Mesendoderm (in vitro differentiated cells): ENCODE measurements around the gene NLRP14.

ENCODE experiments used
- DNase-seq: peaks from one replicate; pipeline ENCODE4 v3.0.0; 2013
- H2AK5ac ChIP-seq: 2 replicates; pipeline ENCODE4 v1.6.1; 2013; ENCODE audit warnings: low read length, inconsistent platforms
- H2BK120ac ChIP-seq: 2 replicates; pipeline ENCODE4 v1.6.1; 2013; ENCODE audit warnings: low read depth, mild to moderate bottlenecking, low read length, moderate library complexity, mixed read lengths
- H2BK15ac ChIP-seq: replicated peaks from 2 replicates; pipeline ENCODE4 v1.6.1; 2013; ENCODE audit warnings: low read depth, mild to moderate bottlenecking, moderate library complexity
- H2BK5ac ChIP-seq: 2 replicates; pipeline ENCODE4 v1.6.1; 2013; ENCODE audit warnings: low read length, inconsistent platforms
- H3K18ac ChIP-seq: 2 replicates; pipeline ENCODE4 v1.6.1; 2013; ENCODE audit warnings: mild to moderate bottlenecking, low read length, mixed read lengths
- H3K23ac ChIP-seq: one replicate; pipeline ENCODE4 v1.6.1; 2013; ENCODE audit warnings: low read length
- H3K27ac ChIP-seq: 2 replicates; pipeline ENCODE4 v1.5.1; 2013; ENCODE audit warnings: low read depth, mild to moderate bottlenecking, inconsistent platforms, low read length, moderate library complexity
- H3K27me3 ChIP-seq: 2 replicates; pipeline ENCODE4 v1.6.1; 2013; ENCODE audit warnings: low read length, control low read depth, mild to moderate bottlenecking, inconsistent platforms; ENCODE audit not compliant: insufficient read depth, poor library complexity
- H3K36me3 ChIP-seq: 2 replicates; pipeline ENCODE4 v1.6.1; 2013; ENCODE audit warnings: low read length, inconsistent platforms; ENCODE audit not compliant: control insufficient read depth, insufficient read depth
- H3K4ac ChIP-seq: one replicate; pipeline ENCODE4 v1.6.1; 2013; ENCODE audit warnings: low read depth, mild to moderate bottlenecking, low read length, moderate library complexity
- H3K4me1 ChIP-seq: 2 replicates; pipeline ENCODE4 v1.6.1; 2013; ENCODE audit warnings: low read depth, low read length, inconsistent platforms; ENCODE audit not compliant: control insufficient read depth
- H3K4me2 ChIP-seq: 2 replicates; pipeline ENCODE4 v1.6.1; 2013; ENCODE audit warnings: low read length
- H3K4me3 ChIP-seq: 2 replicates; pipeline ENCODE4 v1.5.1; 2013; ENCODE audit warnings: mild to moderate bottlenecking, low read length
- H3K56ac ChIP-seq: one replicate; pipeline ENCODE4 v1.6.1; 2013; ENCODE audit warnings: low read length
- H3K79me1 ChIP-seq: 2 replicates; pipeline ENCODE4 v1.6.1; 2013; ENCODE audit warnings: low read length, inconsistent platforms
- H3K79me2 ChIP-seq: 2 replicates; pipeline ENCODE4 v1.6.1; 2013; ENCODE audit warnings: mild to moderate bottlenecking, low read length; ENCODE audit not compliant: control insufficient read depth, insufficient read depth
- H3K9ac ChIP-seq: 2 replicates; pipeline ENCODE4 v1.6.1; 2013; ENCODE audit warnings: low read length, inconsistent platforms
- H4K5ac ChIP-seq: one replicate; pipeline ENCODE4 v1.6.1; 2013; ENCODE audit warnings: low read length
- H4K8ac ChIP-seq: one replicate; pipeline ENCODE4 v1.6.1; 2013; ENCODE audit warnings: low read depth, mild to moderate bottlenecking, control low read depth, low read length, moderate library complexity
- WGBS: extraction: QIAGEN DNeasy Blood & Tissue Kit; methylation state at CpG from one replicate; pipeline ENCODE4 v1.1.7; 2013; ENCODE audit warnings: low lambda C conversion rate, missing lambda C conversion rate; ENCODE audit not compliant: insufficient coverage; ENCODE audit errors: extremely low coverage; 5-methylcytosine and 5-hydroxymethylcytosine counted together

The NLRP14 gene

GRCh38 chr11:7116370-7116769 is 96.1 kb downstream of the NLRP14 start:
- H2AK5ac ChIP-seq, result no peak overlapping the region
- H4K5ac ChIP-seq, result no peak overlapping the region
- WGBS, result no CpG with 5 or more reads among the region's 3 CpGs
- H3K79me1 ChIP-seq, result no peaks in the 10 kb centered on the region
- no peaks in the 10 kb centered on the region for H3K27me3 ChIP-seq
- no peak overlapping the region for H3K4ac ChIP-seq
- no peak overlapping the region for H3K27ac ChIP-seq
- no peak overlapping the region for H3K4me2 ChIP-seq
- no peak overlapping the region for H2BK120ac ChIP-seq
- no peaks in the 10 kb centered on the region for H3K79me2 ChIP-seq
- DNase-seq, result no peak
- no peak overlapping the region for H3K23ac ChIP-seq
- H4K8ac ChIP-seq, result no peak overlapping the region
- no peak overlapping the region for H2BK5ac ChIP-seq
- no peak overlapping the region for H3K56ac ChIP-seq
- H3K4me3 ChIP-seq, result no peak overlapping the region
- no peak overlapping the region for H3K18ac ChIP-seq
- H2BK15ac ChIP-seq, result no peak overlapping the region
- no peak overlapping the region for H3K9ac ChIP-seq
- H3K36me3 ChIP-seq, result no peaks in the 10 kb centered on the region
- no peaks in the 10 kb centered on the region for H3K4me1 ChIP-seq
